Gastrocnemius medialis (tissue), 4 donors: ENCODE results near the gene PKNOX2. TPM values are rescaled to one million over a fixed set of nuclear protein-coding genes. Genes with fewer than 3 reads are reported as not detected.

ENCODE experiments used
- ATAC-seq, 2 donors: fragments of 150-250 bp; one replicate each; pipeline ENCODE4 v1.9.1; 2016
- DNase-seq, 2 donors: peaks; one replicate each; pipeline ENCODE4 v3.0.0-alpha.2; 2019
- H3K27ac ChIP-seq, 4 donors: fragments of 200-600 bp; sonication (generic); 1 replicate in 1 of 4; 2 replicates in 3 of 4; pipeline ENCODE4 v1.5.1; 2016 to 2018; ENCODE audit warnings: mild to moderate bottlenecking in 2 of 4, moderate library complexity in 1 of 4
- H3K27me3 ChIP-seq, 3 donors: fragments of 200-600 bp; sonication (generic) in 2 of 3; 1 replicate in 1 of 3; 2 replicates in 2 of 3; pipeline versions ENCODE4 v1.5.1 to v1.6.0; 2016 to 2019; ENCODE audit warnings: mild to moderate bottlenecking in 1 of 3, moderate library complexity in 1 of 3
- H3K36me3 ChIP-seq, 2 donors: fragments of 200-600 bp; sonication (generic) in 1 of 2; one replicate each; pipeline ENCODE4 v1.5.1; 2017 to 2018
- H3K4me1 ChIP-seq, 2 donors: fragments of 200-600 bp; sonication (generic) in 1 of 2; one replicate each; pipeline ENCODE4 v1.5.1; 2016 to 2017; ENCODE audit warnings: mild to moderate bottlenecking in 2 of 2
- H3K4me3 ChIP-seq, 4 donors: fragments of 200-600 bp; sonication (generic) in 3 of 4; 1 replicate in 1 of 4; 2 replicates in 3 of 4; pipeline ENCODE4 v1.5.1; 2016 to 2019; ENCODE audit warnings: mild to moderate bottlenecking in 2 of 4
- H3K9me3 ChIP-seq, 3 donors: fragments of 200-600 bp; sonication (generic) in 2 of 3; 1 replicate in 1 of 3; 2 replicates in 2 of 3; pipeline ENCODE4 v1.5.1; 2016 to 2019
- CTCF ChIP-seq, 5 experiments: fragments of 450-650 bp in 3 of 5; fragments of 200-600 bp in 2 of 5; sonication (generic) in 2 of 5; IDR thresholded peaks in 4 of 5; conservative IDR thresholded peaks in 1 of 5; 1 replicate in 4 of 5; 2 replicates in 1 of 5; pipeline ENCODE4 v1.5.1; 2016 to 2019; ENCODE audit warnings: antibody characterized with exemption in 5 of 5, mild to moderate bottlenecking in 3 of 5, moderate library complexity in 3 of 5
- POLR2A ChIP-seq, 2 donors: fragments of 450-650 bp; IDR thresholded peaks; one replicate each; pipeline ENCODE4 v1.6.1; 2017; ENCODE audit warnings: antibody characterized with exemption in 2 of 2, mild to moderate bottlenecking in 2 of 2, moderate library complexity in 2 of 2
- in situ Hi-C, 4 donors: fragments of 200-750 bp; cut with MboI; loops; one replicate each; pipeline versions ENCODE4 v1.15.0 to v1.8.0; 2017; ENCODE audit warnings: low sequenced_read_pairs in 4 of 4
- intact Hi-C: fragments of 100-400 bp; cut with DNase I; formaldehyde crosslinking; loops from one replicate; pipeline ENCODE4 v1.15.1; 2023; ENCODE audit warnings: low total_unique reads
- total RNA-seq, 4 donors: library from RNA; depleted of rRNA; stranded (reverse); fragments of >200 nt; gene quantifications; one replicate each; pipeline versions ENCODE4 v1.1.0 to v1.2.3, GENCODE V29; 2016

PKNOX2 gene
- total RNA-seq, 4 donors from 2014 or later = 3.7 to 11.7 (median 6.0) TPM

GRCh38 chr11:125250318-125251213 is 86.0 kb downstream of the PKNOX2 start:
- in situ Hi-C loops = no loop called here
- no peaks in the 10 kb centered on the region for H3K36me3 ChIP-seq
- no peak overlapping the region for H3K4me3 ChIP-seq
- no peaks in the 10 kb centered on the region for H3K9me3 ChIP-seq
- H3K27ac ChIP-seq = peak overlapping the region in 2 of 4 donors; percentile 16 to 22
- H3K27me3 ChIP-seq = no peaks in the 10 kb centered on the region
- H3K4me1 ChIP-seq = peaks cover 0 to 6% of the 10 kb centered on the region in 2 donors
- ATAC-seq (peak; percentile 80 to 81), DNase-seq (peak in 1 of 2 donors; percentile 28)
- intact Hi-C loops = no loop called here
- no peak for TF ChIP-seq POLR2A (IDR thresholded peaks at IDR 0.05)
- TF ChIP-seq CTCF (IDR thresholded peaks at IDR 0.05 in 4 of 5, conservative IDR thresholded peaks at IDR 0.05 in 1 of 5) = no peak

GRCh38 chr11:125251214-125251545 is 86.6 kb downstream of the PKNOX2 start:
- TF ChIP-seq CTCF (IDR thresholded peaks at IDR 0.05 in 4 of 5, conservative IDR thresholded peaks at IDR 0.05 in 1 of 5) (no peak), POLR2A (IDR thresholded peaks at IDR 0.05) (no peak)
- intact Hi-C loops = no loop called here
- Histone ChIP-seq H3K4me3 (no peak overlapping the region), H3K4me1 (peaks cover 0 to 6% of the 10 kb centered on the region in 2 donors), H3K36me3 (no peaks in the 10 kb centered on the region), H3K27ac (no peak overlapping the region), H3K9me3 (no peaks in the 10 kb centered on the region), H3K27me3 (no peaks in the 10 kb centered on the region)
- no peak for ATAC-seq
- in situ Hi-C loops = no loop called here
- no peak for DNase-seq

- TF ChIP-seq POLR2A (IDR thresholded peaks at IDR 0.05) (no peak), CTCF (IDR thresholded peaks at IDR 0.05 in 4 of 5, conservative IDR thresholded peaks at IDR 0.05 in 1 of 5) (no peak)
- intact Hi-C loops (no loop called here), in situ Hi-C loops (no loop called here)
- ATAC-seq (no peak), DNase-seq (no peak)
- Histone ChIP-seq H3K36me3 (no peaks in the 10 kb centered on the region), H3K9me3 (no peaks in the 10 kb centered on the region), H3K4me3 (no peak overlapping the region), H3K27ac (no peak overlapping the region), H3K4me1 (peaks cover 0 to 6% of the 10 kb centered on the region in 2 donors), H3K27me3 (no peaks in the 10 kb centered on the region)
These were observed 87.4 kb downstream of the PKNOX2 start for GRCh38 chr11:125251956-125252355.

GRCh38 chr11:125253289-125253688 is 88.7 kb downstream of the PKNOX2 start:
- in situ Hi-C loops = no loop called here
- H3K9me3 ChIP-seq = no peaks in the 10 kb centered on the region
- DNase-seq = no peak
- peaks cover 0 to 6% of the 10 kb centered on the region in 2 donors for H3K4me1 ChIP-seq
- H3K4me3 ChIP-seq = no peak overlapping the region
- intact Hi-C loops = no loop called here
- no peaks in the 10 kb centered on the region for H3K36me3 ChIP-seq
- no peak overlapping the region for H3K27ac ChIP-seq
- TF ChIP-seq POLR2A (IDR thresholded peaks at IDR 0.05) (no peak), CTCF (IDR thresholded peaks at IDR 0.05 in 4 of 5, conservative IDR thresholded peaks at IDR 0.05 in 1 of 5) (no peak)
- no peak for ATAC-seq
- no peaks in the 10 kb centered on the region for H3K27me3 ChIP-seq
